PFSK-1 (cell line): Measurements from ENCODE around the gene HAUS1.

Source experiments
- FOXP2 ChIP-seq: optimal IDR thresholded peaks from 2 replicates; pipeline ENCODE3; 2011; ENCODE audit warnings: borderline replicate concordance, control low read depth, inconsistent platforms; ENCODE audit not compliant: insufficient read depth; ENCODE audit errors: extremely low read length, extremely low read depth
- POLR2AphosphoS5 ChIP-seq: IDR thresholded peaks from 2 replicates; pipeline ENCODE4 v1.6.1; 2012; ENCODE audit warnings: low read depth, mild to moderate bottlenecking, control low read depth, low read length, moderate library complexity
- REST ChIP-seq, 2 experiments: IDR thresholded peaks; 2 replicates each; pipeline versions ENCODE4 v1.6.1 to v1.8.0; 2011 to 2012; ENCODE audit warnings: low read depth in 2 of 2, low read length in 2 of 2, control low read depth in 1 of 2, inconsistent platforms in 1 of 2, mild to moderate bottlenecking in 1 of 2, moderate library complexity in 1 of 2; ENCODE audit not compliant: insufficient read depth in 1 of 2
- SIN3A ChIP-seq: IDR thresholded peaks from 2 replicates; pipeline ENCODE4 v1.6.1; 2012; ENCODE audit warnings: mild to moderate bottlenecking, low read length, moderate library complexity, borderline replicate concordance; ENCODE audit not compliant: insufficient read depth
- TAF1 ChIP-seq: IDR thresholded peaks from 2 replicates; pipeline ENCODE4 v1.6.1; 2012; ENCODE audit warnings: low read length, control low read depth, borderline replicate concordance; ENCODE audit not compliant: insufficient read depth

Gene HAUS1

GRCh38 chr18:46061387-46061786, 42.8 kb upstream of the HAUS1 start:
- TF ChIP-seq REST (IDR thresholded peaks at IDR 0.05; ENCODE audit: insufficient read depth in 1 of 2, low read depth in 2 of 2, low read length in 2 of 2), result no peak
- no peak for TF ChIP-seq FOXP2
- TF ChIP-seq TAF1, result no peak
- TF ChIP-seq SIN3A, result no peak
- TF ChIP-seq POLR2AphosphoS5, result no peak

DNA sequence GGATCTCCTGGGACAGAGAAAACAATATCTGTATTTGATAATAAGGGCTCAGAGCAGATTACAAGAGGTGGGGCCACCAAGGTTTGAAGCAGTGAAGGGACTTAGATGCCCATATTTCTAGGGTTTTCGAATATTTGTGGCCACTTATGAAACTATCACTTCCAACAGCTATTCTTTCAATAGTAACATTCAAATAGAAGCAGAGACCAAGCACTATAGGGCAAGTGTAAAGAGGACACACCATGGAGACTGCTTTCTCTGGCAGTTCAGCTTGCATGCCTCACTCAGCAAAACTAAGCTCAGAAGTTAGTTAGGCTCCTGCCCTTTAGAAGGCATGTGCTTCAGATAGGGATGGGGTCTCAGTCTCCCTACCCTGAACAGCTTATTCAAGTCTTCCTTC, 42.4 kb upstream of the HAUS1 start:
- no peak for TF ChIP-seq POLR2AphosphoS5
- no peak for TF ChIP-seq TAF1
- TF ChIP-seq REST (IDR thresholded peaks at IDR 0.05; ENCODE audit: insufficient read depth in 1 of 2, low read depth in 2 of 2, low read length in 2 of 2), result no peak
- TF ChIP-seq FOXP2, result no peak
- no peak for TF ChIP-seq SIN3A

GRCh38 chr18:46062781-46063180, 41.4 kb upstream of the HAUS1 start:
- no peak for TF ChIP-seq FOXP2
- TF ChIP-seq REST (IDR thresholded peaks at IDR 0.05; ENCODE audit: insufficient read depth in 1 of 2, low read depth in 2 of 2, low read length in 2 of 2), result no peak
- no peak for TF ChIP-seq SIN3A
- no peak for TF ChIP-seq TAF1
- TF ChIP-seq POLR2AphosphoS5, result no peak

GRCh38 chr18:46067438-46068007, 36.7 kb upstream of the HAUS1 start:
- TF ChIP-seq REST (IDR thresholded peaks at IDR 0.05; ENCODE audit: insufficient read depth in 1 of 2, low read depth in 2 of 2, low read length in 2 of 2) (no peak), TAF1 (no peak), POLR2AphosphoS5 (no peak), SIN3A (no peak), FOXP2 (no peak)
